Calu3 (cell line): ENCODE measurements around the gene CALML6. TPM values are rescaled to one million over a fixed set of nuclear protein-coding genes. Genes with fewer than 3 reads are reported as not detected.

Source experiments
- BruUV-seq: library from RNA; stranded (reverse); fragments of 400-500 nt; replicated peaks from 2 replicates; lab custom pipeline; 2021; lab: Mats Ljungman, UMichigan
- CTCF ChIA-PET: fragments of 300-600 bp; sonication (Branson Sonifier 250); formaldehyde crosslinking; loops from one replicate; lab custom pipeline; 2022; ENCODE audit warnings: antibody characterized with exemption; lab: Charles Lee
- DNase-seq: peaks from one replicate; pipeline ENCODE4 v3.0.0; 2022
- H3K27ac Mint-ChIP-seq: one replicate; pipeline ENCODE4 v1.8.0; 2022; ENCODE audit warnings: mixed read lengths; ENCODE audit not compliant: unreplicated experiment
- H3K27me3 Mint-ChIP-seq: one replicate; pipeline ENCODE4 v1.8.0; 2022; ENCODE audit warnings: mixed read lengths; ENCODE audit not compliant: unreplicated experiment
- H3K36me3 Mint-ChIP-seq: one replicate; pipeline ENCODE4 v1.8.0; 2022; ENCODE audit warnings: mild to moderate bottlenecking, moderate library complexity, mixed read lengths; ENCODE audit not compliant: insufficient read depth, unreplicated experiment
- H3K4me1 Mint-ChIP-seq: one replicate; pipeline ENCODE4 v1.8.0; 2022; ENCODE audit warnings: mild to moderate bottlenecking, low read depth, mixed read lengths; ENCODE audit not compliant: unreplicated experiment
- H3K4me3 Mint-ChIP-seq: one replicate; pipeline ENCODE4 v1.8.0; 2022; ENCODE audit warnings: mild to moderate bottlenecking, low read depth, moderate library complexity, mixed read lengths; ENCODE audit not compliant: unreplicated experiment
- H3K9me3 Mint-ChIP-seq: one replicate; pipeline ENCODE4 v1.8.0; 2022; ENCODE audit warnings: low read depth, mixed read lengths; ENCODE audit not compliant: unreplicated experiment
- intact Hi-C: fragments of 100-400 bp; cut with micrococcal nuclease; formaldehyde crosslinking; loops from one replicate; pipeline ENCODE4 v1.10.0; 2022; ENCODE audit not compliant: unreplicated experiment
- total RNA-seq: library from RNA; stranded (reverse); gene quantifications from 2 replicates; pipeline ENCODE4 v1.2.3, GENCODE V29; 2022
- TF ChIP-seq, protein P1 (sequence below): fragments of 200-600 bp; IDR thresholded peaks from one replicate; pipeline ENCODE4 v1.8.0; 2022; ENCODE audit warnings: antibody characterized with exemption; ENCODE audit not compliant: unreplicated experiment

CALML6 gene
- total RNA-seq, 1 experiment from 2014 or later = 0.59 TPM

DNA sequence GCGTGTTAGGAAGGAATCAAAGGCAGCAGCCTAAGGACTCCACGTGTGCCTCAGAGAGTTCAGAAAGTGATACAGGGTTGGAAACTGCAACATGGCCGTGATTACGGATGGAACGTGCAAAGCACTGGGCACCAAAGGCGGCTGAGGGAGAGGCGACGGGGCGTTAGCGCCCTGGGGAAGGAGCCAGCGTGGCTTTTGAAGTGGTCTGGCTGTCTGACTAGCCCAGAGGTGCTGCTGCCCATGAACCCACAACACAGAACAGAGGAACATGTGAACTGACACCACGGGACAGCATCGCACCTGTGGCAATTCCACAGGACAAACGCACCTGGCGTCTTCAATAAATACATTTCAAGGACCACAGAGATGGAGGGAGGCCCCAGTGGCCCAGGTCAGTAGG, 22.0 kb downstream of the CALML6 start:
- no TSS peak for BruUV-seq
- CTCF ChIA-PET = no interaction called here
- H3K4me3 Mint-ChIP-seq = no peak overlapping the region
- H3K27me3 Mint-ChIP-seq = peaks cover 17% of the 10 kb centered on the region
- no peak for DNase-seq
- intact Hi-C loops = no loop called here
- H3K27ac Mint-ChIP-seq = no peak overlapping the region
- H3K36me3 Mint-ChIP-seq = no peaks in the 10 kb centered on the region
- TF ChIP-seq, protein P1, sequence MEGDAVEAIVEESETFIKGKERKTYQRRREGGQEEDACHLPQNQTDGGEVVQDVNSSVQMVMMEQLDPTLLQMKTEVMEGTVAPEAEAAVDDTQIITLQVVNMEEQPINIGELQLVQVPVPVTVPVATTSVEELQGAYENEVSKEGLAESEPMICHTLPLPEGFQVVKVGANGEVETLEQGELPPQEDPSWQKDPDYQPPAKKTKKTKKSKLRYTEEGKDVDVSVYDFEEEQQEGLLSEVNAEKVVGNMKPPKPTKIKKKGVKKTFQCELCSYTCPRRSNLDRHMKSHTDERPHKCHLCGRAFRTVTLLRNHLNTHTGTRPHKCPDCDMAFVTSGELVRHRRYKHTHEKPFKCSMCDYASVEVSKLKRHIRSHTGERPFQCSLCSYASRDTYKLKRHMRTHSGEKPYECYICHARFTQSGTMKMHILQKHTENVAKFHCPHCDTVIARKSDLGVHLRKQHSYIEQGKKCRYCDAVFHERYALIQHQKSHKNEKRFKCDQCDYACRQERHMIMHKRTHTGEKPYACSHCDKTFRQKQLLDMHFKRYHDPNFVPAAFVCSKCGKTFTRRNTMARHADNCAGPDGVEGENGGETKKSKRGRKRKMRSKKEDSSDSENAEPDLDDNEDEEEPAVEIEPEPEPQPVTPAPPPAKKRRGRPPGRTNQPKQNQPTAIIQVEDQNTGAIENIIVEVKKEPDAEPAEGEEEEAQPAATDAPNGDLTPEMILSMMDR = no peak
- peaks cover 4% of the 10 kb centered on the region for H3K9me3 Mint-ChIP-seq
- no peaks in the 10 kb centered on the region for H3K4me1 Mint-ChIP-seq

DNA sequence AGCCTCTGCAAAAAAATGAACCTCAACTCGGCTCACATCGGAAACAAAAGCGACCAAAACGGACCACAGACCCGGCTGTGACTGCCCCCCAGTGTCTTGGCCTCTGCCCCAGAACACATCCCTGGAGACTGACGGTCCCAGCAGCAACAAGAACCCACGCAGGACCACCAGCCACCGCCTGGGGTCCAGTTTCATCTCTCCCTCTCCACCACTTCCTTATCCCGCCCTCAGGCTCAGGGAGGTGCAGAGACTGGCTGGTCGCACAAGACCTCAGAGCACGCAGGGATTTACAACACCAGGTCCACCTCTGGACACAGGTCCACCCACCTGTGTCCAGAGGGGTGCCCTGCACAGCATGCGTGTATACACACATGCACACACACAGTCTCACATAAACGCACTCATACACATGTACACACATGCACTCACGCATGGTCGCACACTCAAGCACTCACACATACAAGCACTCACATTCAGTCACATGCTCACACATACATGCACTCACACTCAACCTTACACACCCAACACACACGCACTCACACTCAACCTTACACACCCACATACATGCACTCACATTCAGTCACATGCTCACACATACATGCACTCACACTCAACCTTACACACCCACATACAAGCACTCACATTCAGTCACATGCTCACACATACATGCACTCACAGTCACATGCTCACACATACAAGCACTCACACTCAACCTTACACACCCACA, 22.7 kb downstream of the CALML6 start:
- no TSS peak for BruUV-seq
- Mint-ChIP-seq H3K4me1 (no peaks in the 10 kb centered on the region), H3K9me3 (peaks cover 4% of the 10 kb centered on the region), H3K27ac (no peak overlapping the region), H3K36me3 (no peaks in the 10 kb centered on the region), H3K27me3 (peaks cover 17% of the 10 kb centered on the region), H3K4me3 (no peak overlapping the region)
- DNase-seq = no peak
- CTCF ChIA-PET = interaction anchor here (0.6 kb wide), 1 partner anchor 16 kb away, joined by 4 read pairs; no protein-coding TSS in a partner anchor
- intact Hi-C loops = no loop called here
- TF ChIP-seq, protein P1 = no peak

DNA sequence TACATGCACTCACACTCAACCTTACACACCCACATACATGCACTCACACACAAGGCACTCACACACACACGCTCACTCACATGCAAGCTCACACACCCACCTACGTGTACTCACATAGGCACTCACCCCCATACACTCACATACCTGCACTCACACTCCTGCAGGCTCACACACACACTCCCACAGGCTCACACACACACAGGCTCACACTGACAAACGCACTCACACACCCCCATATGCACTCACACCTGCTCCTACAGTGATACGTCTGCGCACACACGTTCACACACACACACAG, 23.2 kb downstream of the CALML6 start:
- intact Hi-C loops = no loop called here
- CTCF ChIA-PET = interaction anchor here (0.6 kb wide), 1 partner anchor 15 kb away, joined by 4 read pairs; no protein-coding TSS in a partner anchor
- Mint-ChIP-seq H3K27me3 (peaks cover 19% of the 10 kb centered on the region), H3K4me1 (no peaks in the 10 kb centered on the region), H3K9me3 (peaks cover 4% of the 10 kb centered on the region), H3K36me3 (no peaks in the 10 kb centered on the region), H3K4me3 (no peak overlapping the region), H3K27ac (no peak overlapping the region)
- TF ChIP-seq, protein P1 = no peak
- BruUV-seq = no TSS peak
- no peak for DNase-seq

DNA sequence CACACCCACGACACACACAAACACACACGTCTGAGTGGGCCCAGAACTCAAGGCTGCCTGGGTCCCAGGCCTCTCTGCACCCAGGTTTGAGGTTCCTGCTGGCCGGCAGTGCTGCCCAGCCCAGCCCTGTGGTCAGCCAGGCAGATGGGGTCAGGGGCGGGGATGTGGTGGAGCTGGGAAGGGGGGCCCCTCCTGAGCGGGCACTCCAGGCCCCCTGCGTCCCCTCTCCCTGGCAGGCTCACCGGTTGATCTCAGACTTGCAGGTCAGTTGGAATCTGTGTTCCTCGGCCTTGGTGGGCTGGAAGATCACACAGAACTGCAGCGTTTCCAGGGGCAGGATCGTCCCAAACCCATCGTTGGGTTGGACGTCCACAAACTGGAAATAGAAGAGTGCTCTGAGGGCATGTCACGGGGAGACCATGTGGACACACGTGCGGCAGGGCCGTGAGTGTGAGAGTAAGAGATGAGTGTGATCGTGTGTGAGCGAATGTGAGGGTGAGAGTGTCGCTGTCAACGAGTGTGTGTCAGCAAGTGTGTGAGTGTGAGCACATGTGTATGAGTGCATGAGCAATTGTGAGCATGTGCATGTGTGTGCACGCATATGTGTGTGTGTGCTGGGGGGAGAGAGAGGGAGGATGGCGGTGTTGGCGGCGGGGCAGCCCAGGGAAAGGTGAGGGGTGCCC, 23.7 kb downstream of the CALML6 start:
- no peak overlapping the region for H3K27ac Mint-ChIP-seq
- TF ChIP-seq, protein P1 = no peak
- H3K4me1 Mint-ChIP-seq = no peaks in the 10 kb centered on the region
- no peak for DNase-seq
- BruUV-seq = no TSS peak
- CTCF ChIA-PET = no interaction called here
- peaks cover 4% of the 10 kb centered on the region for H3K9me3 Mint-ChIP-seq
- H3K27me3 Mint-ChIP-seq = peaks cover 24% of the 10 kb centered on the region
- intact Hi-C loops = no loop called here
- no peak overlapping the region for H3K4me3 Mint-ChIP-seq
- H3K36me3 Mint-ChIP-seq = no peaks in the 10 kb centered on the region
